8988T (cell line): Measurements from ENCODE around the gene PPP2R5C.
"Not testable (repeated sequence)": the region's sequence is repeated elsewhere in the genome, so short reads cannot be mapped to it uniquely, and the experiment has no call there.

Experiments used
- DNase-seq: peaks from one replicate; pipeline ENCODE4 v3.0.0; 2011

The PPP2R5C gene

DNA sequence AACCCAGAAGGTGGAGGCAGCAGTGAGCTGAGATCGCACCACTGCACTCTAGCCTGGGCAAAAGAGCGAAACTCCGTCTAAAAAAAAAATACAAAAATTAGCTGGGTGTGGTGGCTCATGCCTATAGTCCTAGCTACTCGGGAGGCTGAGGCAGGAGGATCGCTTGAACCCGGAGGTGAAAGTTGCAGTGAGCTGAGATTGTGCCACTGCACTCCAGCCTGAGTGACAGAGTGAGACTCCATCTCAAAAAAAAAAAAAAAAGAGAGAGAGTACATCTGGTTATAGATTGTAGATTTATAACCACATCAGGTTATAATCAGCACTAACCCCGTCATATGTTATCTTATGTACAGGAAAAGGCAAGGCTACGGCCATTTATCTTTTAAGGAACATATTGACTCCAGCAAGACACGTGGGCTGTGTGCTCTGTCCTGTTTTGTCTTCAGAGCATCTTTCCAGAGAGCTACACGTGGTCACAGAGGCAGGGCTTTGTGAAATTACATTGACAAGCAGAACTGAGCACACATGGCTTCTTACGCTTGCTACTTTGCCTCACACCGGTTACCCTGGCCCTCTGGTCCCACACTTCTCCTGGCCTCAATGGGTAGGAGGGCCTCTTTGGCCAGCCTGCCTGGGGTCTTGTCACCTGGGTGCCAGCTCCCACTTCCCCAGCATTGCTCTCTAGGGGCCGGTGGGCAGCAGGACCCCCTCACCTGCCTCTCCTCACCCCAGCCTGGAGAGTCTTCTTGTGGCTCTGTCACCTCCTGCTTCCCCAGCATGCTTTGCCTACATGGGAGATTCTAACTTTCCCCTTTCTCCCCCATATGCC is 196.1 kb downstream of the PPP2R5C start:
- no peak for DNase-seq

DNA sequence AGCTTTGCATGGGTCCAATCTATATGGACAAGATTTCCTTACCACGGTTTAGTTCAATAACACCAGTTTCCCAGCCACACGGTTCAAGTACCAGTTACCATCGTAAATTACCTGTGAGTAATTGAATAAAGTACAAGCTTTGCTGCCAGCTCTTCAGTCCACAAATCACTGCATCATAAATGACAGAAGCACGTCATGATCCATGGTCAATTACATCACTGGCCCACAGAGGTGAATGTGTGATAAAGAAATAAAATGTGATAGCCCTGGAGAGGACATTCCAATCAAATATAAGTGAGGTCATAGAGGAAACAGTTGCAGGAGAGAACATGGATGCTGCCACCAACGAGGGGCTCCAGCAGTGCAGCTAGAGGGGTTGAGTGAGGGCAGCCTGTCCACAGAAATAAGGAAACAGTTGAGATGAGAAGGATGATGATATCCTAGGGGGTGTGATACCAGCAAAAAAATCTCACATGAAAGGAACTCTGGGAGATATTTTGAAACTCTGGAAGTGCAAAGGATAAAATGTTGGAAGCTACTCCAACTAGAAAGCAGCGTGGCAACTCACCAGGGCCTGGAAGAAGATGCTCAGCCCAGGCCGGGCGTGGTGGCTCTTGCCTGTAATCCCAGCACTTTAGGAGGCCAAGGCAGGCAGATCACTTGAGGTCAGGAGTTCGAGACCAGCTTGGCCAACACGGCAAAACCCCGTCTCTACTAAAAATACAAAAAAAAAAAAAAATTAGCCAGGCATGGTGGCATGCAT is 197.1 kb downstream of the PPP2R5C start:
- no peak for DNase-seq

DNA sequence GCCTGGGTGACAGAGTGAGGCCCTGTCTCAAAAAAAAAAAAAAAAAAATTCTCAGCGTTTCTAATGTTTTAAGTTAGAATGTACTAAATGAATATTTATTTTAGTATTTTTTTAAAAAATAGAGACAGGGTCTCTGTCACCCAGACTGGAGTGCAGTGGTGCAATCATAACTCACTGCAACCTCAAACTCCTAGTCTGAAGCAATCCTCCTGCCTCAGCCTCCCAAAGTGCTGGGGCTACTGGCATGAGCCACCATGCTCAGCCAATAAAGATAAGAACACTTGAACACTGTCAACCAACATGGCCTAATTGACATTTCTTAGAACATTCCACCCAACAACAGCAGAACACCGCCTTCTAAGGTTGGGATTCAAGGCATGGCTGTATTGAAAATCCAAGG is 197.8 kb downstream of the PPP2R5C start:
- no peak for DNase-seq

DNA sequence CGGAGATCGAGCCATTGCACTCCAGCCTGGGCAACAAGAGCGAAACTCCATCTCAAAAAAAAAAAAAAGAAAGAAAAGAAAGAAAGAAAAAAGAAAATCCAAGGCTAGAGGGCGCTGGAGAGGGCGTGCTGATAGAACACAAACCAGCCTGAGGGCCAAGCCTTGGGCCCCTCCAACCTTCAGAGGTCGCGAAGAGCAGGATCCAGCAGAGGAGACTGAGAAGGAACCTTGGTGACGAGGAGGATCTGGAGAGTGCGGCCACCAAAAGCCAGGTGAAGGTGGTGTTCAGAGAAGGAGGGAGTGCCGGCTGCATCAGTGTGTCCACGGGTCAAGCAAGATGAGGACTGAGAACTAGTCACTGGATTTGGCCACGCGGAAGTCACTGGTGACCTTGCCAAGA is 198.7 kb downstream of the PPP2R5C start:
- no peak for DNase-seq

DNA sequence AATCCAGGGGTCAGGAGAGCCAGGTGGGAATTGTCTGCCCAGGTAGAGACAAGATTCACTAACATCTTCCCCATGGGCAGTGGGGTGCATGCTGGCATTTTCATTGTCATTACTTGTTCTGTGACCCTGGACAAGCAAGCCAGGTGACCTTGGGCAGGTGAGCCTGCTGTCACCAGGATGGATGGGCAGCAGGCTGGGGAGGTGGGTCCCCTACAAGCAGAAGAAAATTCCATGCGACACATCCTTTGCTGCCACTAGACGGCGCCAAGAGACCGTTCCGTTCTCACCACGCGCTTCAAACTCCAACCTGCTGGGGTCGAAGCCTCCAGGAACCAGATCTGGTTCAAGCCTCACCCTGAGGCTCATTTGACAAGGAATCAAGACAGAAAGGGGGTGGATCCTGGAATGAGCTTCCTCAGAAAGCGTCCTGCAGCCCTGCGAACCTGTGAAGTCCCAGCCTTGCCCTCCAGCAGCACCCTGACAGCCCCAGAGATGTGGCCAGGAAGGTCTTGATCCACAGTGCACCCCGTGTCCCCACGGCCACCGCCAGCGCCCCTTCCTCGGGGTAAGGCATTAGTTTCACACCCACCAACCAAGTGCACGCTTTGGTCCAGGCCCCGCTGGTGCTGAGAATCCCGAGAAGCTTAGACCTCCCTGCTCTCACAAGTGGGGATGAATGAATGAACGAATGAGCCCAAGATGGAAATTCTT is 199.7 kb downstream of the PPP2R5C start:
- DNase-seq = peak; percentile 84

DNA sequence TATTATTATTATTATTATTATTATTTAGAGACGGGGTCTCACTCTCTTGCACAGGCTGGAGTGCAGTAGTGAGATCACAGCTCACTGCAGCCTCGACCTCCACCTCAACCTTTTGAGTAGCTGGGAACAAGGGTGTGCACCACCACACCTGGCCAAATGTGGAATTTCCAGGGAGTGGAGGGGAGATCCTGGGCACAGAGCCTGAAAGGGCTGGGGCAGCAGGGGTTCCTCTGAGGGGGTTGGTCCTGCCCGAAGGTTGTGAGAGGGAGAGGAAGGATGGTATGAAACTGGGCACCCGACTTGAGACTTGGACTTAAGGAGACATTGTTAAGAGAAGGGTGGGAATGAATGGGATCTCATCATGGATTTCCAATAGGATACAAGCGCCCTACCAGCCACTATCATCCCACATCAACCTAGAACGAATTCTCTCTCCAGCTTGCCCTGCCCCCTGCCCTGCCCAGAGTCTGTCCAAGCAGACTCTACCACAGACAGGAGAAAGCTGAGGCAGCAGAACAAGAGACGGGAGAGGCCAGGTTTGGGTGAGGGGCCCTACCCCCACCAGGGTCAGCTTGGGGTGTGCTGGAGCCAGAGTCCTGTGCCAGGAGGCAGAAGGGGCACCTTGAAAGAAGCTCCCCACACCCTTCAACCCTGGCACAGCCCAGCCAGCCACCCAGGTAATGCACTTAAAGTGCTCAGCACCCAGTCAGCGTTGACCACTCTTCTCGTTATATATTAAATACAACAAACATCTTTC is 200.4 kb downstream of the PPP2R5C start:
- DNase-seq = no peak

DNA sequence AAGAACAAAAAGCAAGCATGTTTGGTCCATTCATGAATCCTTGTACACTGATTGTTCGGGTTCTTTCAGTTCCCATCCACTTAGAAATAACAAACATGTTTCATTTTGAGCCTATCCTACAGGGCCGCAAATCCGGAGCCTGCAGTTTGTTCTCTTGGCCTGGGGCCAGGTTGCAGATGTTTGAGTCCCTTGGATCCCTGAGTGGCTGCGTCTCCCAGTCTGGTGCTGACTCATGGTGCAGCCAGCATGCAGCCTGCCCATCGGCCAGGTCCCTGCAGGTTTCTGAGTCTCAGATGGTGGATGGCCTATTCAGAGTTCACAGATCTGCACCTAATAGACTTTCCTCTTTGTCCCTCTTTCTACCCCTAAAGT is 201.0 kb downstream of the PPP2R5C start:
- DNase-seq = no peak

DNA sequence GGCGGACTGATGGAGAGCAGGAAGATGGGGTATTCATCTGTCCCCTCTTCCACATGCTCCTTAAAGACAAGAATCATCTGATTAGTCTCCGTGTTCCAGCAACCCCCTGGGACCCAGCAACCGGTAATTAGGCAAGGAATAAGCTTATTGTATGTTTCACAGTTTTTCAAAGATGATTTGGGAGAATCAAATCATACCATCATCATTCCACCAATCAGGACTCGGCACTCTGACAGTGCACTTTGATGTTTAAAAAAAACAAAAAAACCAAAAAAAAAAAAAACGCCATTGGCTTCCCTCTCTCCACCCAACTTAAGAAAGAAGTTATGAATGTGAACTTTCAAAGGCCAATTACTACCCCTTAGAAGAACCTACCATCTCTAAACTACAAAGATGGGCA is 201.5 kb downstream of the PPP2R5C start:
- DNase-seq = no peak

DNA sequence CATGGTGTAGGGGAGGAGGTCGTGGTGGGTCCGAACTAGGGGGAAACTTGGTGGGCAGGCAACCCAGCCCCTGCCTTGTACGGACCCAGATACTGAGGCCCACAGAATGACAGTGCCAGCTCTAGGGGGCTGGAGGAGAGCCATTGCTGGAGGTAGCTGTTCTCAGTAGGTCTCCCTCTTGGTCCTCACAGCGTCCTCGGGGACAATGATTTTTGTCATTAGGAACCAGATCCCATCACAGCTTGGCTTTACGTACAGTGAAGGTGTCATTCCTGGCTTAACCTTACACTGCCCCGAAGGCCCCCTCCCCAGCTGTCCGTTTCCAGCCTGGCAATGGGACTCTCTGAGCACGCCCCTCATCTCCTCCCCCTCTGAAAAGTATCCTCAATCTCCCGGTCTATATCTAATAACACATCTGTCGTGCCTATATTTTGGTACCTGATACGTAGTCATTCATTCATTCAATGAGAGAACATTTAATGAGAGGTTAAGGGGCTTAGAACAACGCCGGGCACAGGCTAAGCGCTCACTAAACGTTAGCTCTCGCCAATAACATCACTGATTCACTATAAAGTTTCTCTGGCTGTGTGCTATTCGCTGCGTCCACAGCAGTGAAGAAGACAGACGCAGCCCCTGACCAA is 202.3 kb downstream of the PPP2R5C start:
- DNase-seq = no peak

DNA sequence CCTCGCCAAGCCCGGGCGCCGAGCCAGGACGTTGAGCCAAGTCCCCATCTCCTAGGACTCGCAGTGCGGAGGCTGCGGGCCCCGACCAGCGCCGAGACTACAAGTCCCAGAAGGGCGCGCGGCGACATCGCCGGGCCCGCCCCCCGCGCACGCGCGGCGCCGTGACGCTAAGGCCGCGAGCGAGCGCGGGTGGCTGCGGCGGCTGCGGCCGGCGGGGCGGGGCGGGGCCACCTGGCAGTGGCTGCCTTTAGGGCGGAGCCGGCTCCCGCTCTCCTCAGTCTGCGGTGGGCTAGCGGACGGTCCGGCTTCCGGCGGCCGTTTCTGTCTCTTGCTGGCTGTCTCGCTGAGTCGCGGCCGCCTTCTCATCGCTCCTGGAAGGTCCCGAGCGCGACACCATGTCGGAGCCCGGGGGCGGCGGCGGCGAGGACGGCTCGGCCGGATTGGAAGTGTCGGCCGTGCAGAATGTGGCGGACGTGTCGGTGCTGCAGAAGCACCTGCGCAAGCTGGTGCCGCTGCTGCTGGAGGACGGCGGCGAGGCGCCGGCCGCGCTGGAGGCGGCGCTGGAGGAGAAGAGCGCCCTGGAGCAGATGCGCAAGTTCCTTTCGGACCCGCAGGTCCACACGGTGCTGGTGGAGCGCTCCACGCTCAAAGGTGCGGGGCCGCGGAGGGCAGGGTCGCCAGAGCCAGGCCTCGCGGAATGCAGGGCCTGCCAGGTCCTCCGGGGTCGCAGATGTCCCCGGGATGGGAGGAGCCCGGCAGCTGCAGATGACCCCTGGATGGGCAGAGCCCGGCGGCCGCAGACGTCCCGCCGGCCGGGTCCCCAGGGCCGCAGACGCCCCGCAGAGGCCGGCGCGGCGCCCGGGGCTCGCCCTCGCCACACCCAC is 203.0 kb downstream of the PPP2R5C start, which contains the start of gene DYNC1H1:
Gene DYNC1H1 (plus strand): TSS at position 277 of the 884 bp plus-strand sequence. CDS start 119 bp downstream, at position 396.
- DNase-seq = peak; percentile 81

DNA sequence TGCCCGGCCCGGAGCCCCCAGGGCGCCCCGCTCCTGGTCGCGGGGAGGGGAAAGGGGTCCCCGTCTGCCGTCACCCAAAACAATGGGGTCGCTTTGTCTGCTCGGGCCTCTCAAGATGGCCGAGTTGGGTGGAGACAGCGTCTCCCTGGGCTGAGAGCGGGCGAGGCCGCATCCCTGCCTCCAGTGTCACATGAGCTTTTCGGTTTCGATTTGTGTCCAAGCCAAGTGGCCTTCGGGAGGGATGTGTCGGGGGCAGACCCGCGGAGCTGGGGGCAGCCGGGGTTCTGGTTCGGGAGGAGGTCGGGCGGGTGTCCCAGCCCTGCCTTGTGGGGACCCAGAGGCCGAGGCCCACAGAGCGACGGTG is 203.7 kb downstream of the PPP2R5C start:
- DNase-seq = peak; percentile 58

DNA sequence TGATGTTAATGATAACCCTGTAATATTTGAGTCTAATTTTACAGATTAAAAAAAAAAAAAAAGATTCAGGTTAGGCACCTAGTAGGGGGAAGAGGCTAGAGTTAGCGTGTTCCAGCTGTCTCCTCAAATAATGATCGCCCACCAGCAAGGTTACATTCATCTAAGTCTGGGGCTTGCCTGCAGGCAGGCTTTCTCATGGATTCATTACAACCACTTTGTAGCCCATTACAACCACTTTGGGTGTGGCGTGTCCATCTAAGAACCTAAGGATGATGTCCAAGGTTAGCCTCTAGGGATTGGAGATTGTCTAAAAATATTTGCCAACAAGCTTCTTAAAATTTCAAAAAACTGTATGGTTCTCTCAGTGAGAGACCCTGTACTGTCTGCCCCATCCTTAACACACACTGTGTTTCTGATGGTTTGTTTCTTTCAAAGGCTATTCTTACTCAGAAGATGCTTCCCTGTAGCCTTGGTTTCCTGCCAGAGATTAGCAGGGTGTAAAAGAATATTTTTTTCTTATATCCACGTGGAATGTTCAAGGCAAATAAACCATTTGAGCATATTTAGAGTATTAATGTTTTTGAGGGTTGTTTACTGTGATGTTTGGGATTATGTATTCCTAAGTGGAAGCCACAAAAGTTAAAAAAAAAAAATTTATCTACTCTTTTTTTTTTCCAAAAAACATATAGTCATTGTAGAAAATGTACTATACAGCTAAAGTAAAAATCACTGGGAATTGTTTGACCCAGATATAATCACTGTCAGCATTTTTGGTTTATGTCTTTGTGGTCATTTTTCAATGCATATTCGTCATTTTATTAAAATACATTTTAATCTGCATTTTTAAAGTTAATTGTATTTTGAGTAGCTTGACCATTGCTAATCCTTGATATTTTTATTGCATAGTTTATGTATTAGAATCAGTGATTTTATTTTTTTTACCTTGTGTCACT is 204.5 kb downstream of the PPP2R5C start:
- no peak for DNase-seq

DNA sequence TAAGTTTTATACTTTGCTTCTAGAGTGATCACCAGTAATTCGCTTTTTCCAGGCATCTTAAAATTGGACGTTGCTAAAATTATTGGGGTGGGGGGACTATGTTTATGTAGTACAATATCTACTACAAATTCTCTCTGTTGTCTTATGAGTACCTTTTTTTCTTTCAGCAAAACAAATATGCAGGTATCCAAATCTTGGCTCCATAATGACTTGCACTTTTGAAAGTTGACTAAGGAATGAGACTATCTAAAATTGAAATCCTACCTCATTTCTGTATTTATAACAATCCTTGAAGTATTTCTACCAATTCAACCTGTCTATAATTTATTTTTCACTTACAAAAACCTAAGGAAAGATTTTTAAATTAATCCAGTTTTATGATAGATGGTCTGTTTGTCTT is 205.2 kb downstream of the PPP2R5C start:
- no peak for DNase-seq

DNA sequence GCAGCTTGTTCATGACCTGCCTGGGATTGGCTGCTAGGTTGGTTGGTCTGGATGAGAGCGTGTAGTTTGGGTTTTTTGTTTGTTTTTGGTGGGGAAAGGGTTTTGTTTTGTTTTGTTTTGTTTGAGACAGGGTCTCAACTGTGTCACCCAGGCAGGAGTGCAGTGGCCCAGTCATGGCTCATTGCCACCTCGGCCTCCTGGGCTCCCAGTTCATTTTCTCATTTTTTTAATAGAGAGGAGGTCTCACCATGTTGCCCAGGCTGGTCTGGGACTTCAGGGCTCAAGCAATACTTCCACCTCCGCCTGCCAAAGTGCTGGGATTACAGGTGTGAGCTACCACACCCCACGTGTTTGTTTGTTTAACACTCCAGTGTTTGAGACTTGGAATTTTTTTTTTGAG is 206.7 kb downstream of the PPP2R5C start:
- no peak for DNase-seq

DNA sequence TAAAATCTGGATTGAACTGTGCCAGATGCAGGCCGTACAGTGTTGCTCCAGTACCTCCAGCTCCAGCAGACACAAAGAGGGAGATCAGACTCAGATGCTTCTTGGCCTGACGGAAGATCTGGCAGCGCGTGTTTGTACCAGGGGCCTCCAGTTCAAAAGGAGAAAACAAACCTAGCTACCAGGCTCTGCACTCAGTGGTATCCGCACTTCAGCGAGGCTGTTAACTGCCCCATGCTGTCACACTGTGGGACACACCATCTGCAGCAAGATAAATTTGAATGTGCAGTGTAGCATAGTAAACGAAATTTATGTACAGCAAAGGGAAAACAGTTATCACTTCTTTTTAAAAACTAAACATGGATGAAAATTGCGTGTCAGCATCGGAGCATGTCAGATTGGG is 208.0 kb downstream of the PPP2R5C start:
- DNase-seq = no peak

DNA sequence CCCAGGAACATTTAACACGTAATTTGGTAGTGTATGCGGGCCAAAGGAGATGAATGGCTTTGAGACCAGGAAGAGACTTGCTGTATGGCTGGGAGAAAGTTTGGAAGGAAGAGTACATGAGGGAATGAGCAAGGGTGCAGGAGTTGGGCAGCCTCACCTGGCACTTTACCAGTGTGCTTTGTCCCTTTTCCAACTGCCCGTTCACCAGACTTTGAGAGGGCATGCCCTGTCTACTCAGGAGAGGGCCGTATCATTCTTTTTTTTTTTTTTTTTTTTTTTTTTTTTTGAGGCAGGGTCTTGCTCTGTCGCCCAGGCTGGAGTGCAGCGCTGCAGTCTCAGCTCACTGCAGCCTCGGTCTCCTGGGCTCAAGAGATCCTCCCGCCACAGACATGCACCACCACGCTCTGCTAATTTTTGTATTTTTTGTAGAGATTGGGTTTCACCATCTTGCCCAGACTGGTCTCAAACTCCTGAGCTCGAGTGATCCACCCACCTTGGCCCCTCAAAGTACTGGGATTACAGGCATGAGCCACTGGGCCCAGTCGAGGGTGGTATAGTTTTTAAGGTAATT is 209.4 kb downstream of the PPP2R5C start:
- no peak for DNase-seq

DNA sequence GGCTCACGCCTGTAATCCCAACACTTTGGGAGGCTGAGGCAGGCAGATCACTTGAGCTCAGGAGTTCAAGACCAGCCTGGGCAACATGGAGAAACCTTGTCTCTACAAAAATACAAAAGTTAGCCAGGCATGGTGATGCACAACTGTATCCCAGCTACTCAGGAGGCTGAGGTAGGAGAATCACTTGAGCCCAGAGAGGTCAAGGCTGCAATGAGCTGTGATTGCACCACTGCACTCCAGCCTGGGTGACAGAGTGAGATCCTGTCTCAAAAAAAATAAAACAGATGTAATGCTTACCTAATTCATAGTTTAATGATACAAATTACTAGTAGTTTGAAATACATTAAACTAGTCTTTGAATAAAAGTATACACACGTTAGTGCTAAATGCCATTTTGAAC is 209.9 kb downstream of the PPP2R5C start:
- not testable (repeated sequence) for DNase-seq

DNA sequence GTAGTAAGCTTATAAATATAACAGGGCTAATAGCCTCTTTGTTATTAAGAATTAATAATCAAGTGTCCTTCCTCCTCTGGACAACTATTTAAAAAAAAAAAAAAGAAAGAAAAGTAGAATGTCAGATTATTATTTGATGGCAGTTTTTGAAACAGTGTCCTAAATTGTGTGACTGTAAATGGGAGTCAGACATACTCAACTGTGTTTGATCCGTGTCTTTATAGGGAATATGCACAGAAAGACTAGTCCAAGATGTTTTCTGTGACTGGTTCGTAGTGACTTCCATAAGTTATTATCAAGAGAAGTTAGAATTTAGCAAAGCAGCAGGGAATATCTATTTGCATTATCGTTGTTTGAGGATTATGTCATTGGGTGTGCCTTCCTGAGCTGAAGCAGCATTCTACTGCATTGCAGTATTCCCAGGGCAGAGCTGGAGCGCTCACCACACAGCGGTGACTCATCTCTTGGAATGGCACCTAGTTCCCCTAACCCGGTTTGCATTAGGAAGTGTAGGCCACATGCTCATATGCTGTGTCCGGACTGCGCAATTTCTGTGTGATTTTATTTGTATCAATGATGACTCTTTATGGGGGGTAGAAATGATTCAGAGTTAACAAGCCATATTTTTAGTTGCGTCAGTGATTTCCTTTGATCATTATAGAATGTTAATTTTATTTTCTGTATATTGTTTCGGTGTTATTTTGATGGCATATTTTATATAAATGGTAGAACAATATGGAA is 210.8 kb downstream of the PPP2R5C start:
- DNase-seq = peak; percentile 46

DNA sequence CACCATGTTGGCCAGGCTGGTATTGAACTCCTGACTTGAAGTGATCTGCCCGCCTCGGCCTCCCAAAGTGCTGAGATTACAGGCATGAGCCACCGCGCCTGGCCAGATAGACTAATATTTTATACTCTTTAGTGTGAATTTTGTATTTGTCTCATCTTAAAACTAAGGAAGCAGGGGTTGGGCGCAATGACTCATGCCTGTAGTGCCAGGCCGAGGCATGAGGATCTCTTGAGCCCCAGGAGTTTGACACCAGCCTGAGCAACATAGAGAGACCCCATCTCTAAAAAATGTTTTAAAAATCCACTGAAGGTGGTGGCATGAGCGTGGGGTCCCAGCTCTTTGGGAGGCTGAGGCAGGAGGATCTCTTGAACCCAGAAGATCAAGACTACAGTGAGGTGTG is 211.8 kb downstream of the PPP2R5C start:
- DNase-seq = no peak
